Omental fat pad (tissue), 4 donors: ENCODE measurements around the gene PRDM16. TPM values are rescaled to one million over a fixed set of nuclear protein-coding genes. Genes with fewer than 3 reads are reported as not detected.

Source experiments
- ATAC-seq: fragments of 150-250 bp; one replicate; pipeline ENCODE4 v1.9.1; 2016; ENCODE audit warnings: mild to moderate bottlenecking, moderate library complexity; ENCODE audit not compliant: low FRiP score
- DNase-seq: peaks from one replicate; pipeline ENCODE4 v3.0.0-alpha.2; 2019; ENCODE audit warnings: low spot score
- total RNA-seq, 4 donors: library from RNA; depleted of rRNA; stranded (reverse); fragments of >200 nt; gene quantifications; one replicate each; pipeline ENCODE4 v1.1.0, GENCODE V29; 2016
- TF ChIP-seq, protein P1 (sequence below), 3 donors: fragments of 450-650 bp; IDR thresholded peaks; one replicate each; pipeline ENCODE4 v1.5.1; 2016 to 2017; ENCODE audit warnings: antibody characterized with exemption in 3 of 3, mild to moderate bottlenecking in 3 of 3, moderate library complexity in 2 of 3

The PRDM16 gene
- total RNA-seq, 4 donors from 2014 or later = 0.19 to 3.8 (median 1.8) TPM

DNA sequence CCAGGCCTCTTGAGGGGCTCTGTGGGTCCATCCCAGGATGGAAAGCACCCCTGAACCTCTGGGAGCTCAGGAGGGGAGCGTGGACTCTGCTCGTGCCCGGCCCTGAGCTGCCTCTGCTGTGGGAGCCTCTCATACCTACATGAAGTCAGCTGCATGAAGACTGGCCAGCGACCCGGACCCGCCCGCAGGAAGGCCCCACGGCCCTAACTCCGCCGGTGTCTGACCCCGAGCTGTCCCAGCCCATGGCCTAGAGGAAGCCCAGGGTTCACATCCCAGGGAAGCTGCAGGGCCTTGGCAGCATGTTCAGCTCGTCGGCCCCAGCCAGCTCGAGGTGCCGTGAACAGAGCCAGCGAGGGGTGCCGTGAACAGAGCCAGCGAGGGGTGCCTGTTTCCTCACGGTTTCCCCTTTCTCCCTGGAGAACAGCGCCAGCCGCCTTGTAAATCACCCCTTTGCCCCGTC is 207.4 kb downstream of the PRDM16 start:
- TF ChIP-seq, protein P1, sequence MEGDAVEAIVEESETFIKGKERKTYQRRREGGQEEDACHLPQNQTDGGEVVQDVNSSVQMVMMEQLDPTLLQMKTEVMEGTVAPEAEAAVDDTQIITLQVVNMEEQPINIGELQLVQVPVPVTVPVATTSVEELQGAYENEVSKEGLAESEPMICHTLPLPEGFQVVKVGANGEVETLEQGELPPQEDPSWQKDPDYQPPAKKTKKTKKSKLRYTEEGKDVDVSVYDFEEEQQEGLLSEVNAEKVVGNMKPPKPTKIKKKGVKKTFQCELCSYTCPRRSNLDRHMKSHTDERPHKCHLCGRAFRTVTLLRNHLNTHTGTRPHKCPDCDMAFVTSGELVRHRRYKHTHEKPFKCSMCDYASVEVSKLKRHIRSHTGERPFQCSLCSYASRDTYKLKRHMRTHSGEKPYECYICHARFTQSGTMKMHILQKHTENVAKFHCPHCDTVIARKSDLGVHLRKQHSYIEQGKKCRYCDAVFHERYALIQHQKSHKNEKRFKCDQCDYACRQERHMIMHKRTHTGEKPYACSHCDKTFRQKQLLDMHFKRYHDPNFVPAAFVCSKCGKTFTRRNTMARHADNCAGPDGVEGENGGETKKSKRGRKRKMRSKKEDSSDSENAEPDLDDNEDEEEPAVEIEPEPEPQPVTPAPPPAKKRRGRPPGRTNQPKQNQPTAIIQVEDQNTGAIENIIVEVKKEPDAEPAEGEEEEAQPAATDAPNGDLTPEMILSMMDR (IDR thresholded peaks at IDR 0.05) = no peak
- DNase-seq = no peak
- no peak for ATAC-seq

DNA sequence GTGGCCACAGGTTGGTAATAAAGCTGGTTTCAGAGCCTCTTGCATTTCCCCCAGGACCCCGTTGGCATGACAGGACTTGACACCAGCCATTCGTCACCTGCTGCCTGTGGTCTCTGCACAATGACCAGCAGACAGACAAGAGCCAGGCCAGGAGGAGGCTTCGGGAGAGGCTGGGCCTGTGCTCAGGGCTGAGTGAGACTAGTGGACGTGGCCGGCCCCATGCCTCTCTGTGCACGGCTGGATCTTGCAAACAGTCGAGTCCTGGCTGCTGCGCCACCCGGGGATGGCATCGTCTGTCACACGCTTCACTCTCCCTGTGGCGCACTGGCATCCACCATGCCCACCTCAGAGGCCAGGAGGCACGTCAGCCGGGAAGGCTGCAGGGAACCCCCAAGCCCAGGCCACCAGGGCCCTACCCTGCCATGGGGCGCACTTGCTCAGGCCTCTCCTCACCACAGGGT is 208.0 kb downstream of the PRDM16 start:
- ATAC-seq = no peak
- DNase-seq = no peak
- TF ChIP-seq, protein P1 (IDR thresholded peaks at IDR 0.05) = no peak

- DNase-seq (no peak), ATAC-seq (no peak)
- TF ChIP-seq, protein P1 (IDR thresholded peaks at IDR 0.05) = no peak
Measured at GRCh38 chr1:3277623-3278022, 208.6 kb downstream of the PRDM16 start.

DNA sequence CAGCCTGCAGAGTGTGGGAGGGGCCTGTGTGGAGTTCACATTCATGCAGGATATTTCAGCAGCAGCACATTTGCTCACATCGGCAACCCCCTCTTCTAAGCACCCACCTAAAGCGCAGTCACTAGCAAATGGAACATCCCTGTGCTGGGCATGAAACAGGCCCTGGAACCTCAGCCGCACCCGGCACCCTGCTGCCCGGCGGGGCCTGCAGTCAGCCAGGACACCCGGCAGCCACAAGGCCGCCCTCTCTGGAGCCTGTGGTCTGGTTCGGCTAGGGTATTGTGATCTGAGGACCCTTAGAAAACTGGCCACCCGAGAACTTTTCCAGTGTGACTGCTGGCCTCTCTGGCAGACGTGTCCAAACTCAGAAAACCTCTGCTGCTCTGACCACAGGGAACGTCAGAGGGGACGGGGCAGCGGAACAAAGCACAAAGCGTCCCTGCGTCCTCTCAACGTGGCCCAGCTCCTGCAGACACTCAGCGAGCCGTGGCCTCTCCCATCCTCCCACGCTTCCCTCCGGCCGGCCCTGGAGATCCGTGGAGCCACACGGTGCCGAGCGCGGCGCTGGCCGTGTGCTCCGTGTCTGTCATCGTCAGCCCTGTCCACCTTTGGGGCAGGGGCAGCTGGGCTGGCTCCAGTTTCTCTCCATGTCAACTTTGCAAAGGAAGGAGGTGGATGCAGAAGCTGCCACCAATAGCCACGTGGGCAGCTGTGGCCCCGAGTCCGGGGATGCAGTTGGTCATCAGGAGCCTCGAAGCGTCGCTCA is 209.6 kb downstream of the PRDM16 start:
- TF ChIP-seq, protein P1 (IDR thresholded peaks at IDR 0.05) = no peak
- ATAC-seq (no peak), DNase-seq (no peak)

- TF ChIP-seq, protein P1 (IDR thresholded peaks at IDR 0.05) = no peak
- DNase-seq = no peak
- ATAC-seq = no peak
Measured at GRCh38 chr1:3279182-3279470, 210.1 kb downstream of the PRDM16 start.

- no peak for ATAC-seq
- no peak for DNase-seq
- TF ChIP-seq, protein P1 (IDR thresholded peaks at IDR 0.05) = no peak
Measured at GRCh38 chr1:3281735-3282134, 212.7 kb downstream of the PRDM16 start.

DNA sequence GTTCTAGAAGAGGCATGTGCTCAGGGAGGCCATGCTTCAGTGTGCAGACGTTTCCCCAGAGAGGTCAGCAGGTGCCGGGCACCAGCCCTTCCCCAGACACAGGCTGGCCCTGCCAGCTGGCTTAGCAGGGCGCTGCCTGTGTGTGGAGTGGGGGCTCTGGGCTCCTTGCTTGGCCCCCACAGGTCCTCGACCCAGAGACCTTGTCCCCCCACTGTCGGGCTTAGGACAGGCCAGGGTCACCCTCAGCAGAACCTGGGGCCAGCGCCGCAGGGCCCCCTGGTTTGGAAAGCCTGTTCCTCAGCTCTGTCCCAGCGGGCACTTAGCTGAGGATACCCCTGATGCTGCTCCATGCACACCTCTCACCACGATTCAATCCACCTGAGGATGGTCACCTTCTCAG is 213.2 kb downstream of the PRDM16 start:
- DNase-seq = no peak
- ATAC-seq = no peak
- TF ChIP-seq, protein P1 (IDR thresholded peaks at IDR 0.05) = no peak
